Measurements from ENCODE around the gene CLEC3B. TPM values are rescaled to one million over a fixed set of nuclear protein-coding genes. Genes with fewer than 3 reads are reported as not detected.
A peak's percentile ranks its signal among the peaks of the same experiment; 100 is the strongest.

The CLEC3B gene
- total RNA-seq, 3 donors from 2014 or later = 14.7 to 24.0 (median 22.2) TPM

DNA sequence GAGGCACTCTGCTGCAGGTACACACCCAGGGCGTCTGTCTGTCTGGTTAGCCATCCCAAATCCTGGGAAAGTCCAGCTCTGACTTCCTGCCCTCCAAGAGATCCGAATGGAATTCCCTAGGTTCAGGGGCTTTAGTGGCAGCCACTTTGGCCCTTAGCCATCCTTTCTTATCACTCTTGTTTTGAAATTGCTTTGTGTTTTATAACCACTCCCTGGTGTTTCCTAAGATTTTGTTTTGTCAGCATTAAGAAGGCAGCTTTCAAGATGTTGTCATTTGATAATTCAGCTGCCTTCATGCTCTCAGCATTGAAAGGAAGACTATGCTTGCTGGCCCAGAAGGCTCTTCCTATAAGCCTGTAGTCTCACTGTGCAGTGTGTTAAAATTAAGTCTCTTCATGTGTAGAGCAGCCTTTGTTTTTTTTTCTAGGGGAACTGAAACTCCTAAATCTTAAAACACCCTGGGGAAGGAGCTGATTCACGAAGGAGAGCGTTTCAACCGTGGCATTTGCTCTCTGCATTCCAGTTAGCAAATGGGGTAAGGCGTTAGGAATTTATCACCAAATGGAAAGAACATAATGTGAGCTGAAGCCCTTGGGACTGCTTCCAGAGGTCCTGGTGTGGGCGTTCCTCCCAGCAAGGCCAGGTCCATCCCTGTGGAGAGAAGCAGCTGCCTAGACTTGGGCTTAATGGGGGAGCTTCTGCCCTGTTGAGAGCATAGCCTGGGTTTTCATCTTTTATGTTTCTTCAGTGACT is 14.2 kb upstream of the CLEC3B start:
- DNase-seq (peak in 1 of 3 donors; percentile 60), ATAC-seq (peak; percentile 66)

GRCh38 chr3:45012577-45012976 is 13.5 kb upstream of the CLEC3B start:
- ATAC-seq (no peak), DNase-seq (no peak)
- TF ChIP-seq, protein P1, sequence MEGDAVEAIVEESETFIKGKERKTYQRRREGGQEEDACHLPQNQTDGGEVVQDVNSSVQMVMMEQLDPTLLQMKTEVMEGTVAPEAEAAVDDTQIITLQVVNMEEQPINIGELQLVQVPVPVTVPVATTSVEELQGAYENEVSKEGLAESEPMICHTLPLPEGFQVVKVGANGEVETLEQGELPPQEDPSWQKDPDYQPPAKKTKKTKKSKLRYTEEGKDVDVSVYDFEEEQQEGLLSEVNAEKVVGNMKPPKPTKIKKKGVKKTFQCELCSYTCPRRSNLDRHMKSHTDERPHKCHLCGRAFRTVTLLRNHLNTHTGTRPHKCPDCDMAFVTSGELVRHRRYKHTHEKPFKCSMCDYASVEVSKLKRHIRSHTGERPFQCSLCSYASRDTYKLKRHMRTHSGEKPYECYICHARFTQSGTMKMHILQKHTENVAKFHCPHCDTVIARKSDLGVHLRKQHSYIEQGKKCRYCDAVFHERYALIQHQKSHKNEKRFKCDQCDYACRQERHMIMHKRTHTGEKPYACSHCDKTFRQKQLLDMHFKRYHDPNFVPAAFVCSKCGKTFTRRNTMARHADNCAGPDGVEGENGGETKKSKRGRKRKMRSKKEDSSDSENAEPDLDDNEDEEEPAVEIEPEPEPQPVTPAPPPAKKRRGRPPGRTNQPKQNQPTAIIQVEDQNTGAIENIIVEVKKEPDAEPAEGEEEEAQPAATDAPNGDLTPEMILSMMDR (IDR thresholded peaks at IDR 0.05) = no peak
- H3K4me1 ChIP-seq (ENCODE audit: low read depth) = no peaks in the 10 kb centered on the region
- intact Hi-C loops (cut with DNase I, micrococcal nuclease) = no loop called here
- H3K4me3 ChIP-seq = no peak overlapping the region
- H3K9me3 ChIP-seq = no peaks in the 10 kb centered on the region
- no peaks in the 10 kb centered on the region for H3K36me3 ChIP-seq (ENCODE audit: low read depth)

More for the DNA sequence above, 14.2 kb upstream of the CLEC3B start:
- Histone ChIP-seq H3K9me3 (no peaks in the 10 kb centered on the region), H3K4me3 (no peak overlapping the region), H3K36me3 (ENCODE audit: low read depth) (no peaks in the 10 kb centered on the region), H3K4me1 (ENCODE audit: low read depth) (no peaks in the 10 kb centered on the region)
- intact Hi-C loops (cut with DNase I, micrococcal nuclease) = no loop called here
- TF ChIP-seq, protein P1 (IDR thresholded peaks at IDR 0.05) = no peak

DNA sequence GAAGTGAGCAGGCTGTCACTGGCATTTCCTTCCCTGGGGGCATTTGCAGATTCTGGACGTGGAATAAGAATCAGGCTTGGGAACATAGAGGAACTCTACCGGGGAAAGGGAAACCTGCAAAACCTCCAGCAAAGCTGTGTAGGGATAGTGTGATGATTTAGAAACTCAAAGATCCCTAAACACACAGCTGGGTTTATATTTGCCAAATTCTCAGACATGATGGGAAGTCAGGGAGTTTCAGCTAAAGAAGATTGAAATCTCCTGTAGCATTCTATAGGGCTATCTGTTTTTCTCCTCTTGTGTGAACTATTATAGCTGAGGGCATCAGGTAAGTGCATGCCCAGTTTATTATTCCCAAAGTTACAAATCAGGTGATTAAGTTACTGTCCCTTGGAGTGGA is 9.2 kb upstream of the CLEC3B start:
- no peak for DNase-seq
- TF ChIP-seq, protein P1 (IDR thresholded peaks at IDR 0.05) = no peak
- Histone ChIP-seq H3K4me1 (ENCODE audit: low read depth) (no peaks in the 10 kb centered on the region), H3K9me3 (no peaks in the 10 kb centered on the region), H3K4me3 (no peak overlapping the region), H3K36me3 (ENCODE audit: low read depth) (no peaks in the 10 kb centered on the region)
- intact Hi-C loops (cut with DNase I, micrococcal nuclease) = no loop called here
- ATAC-seq = no peak

GRCh38 chr3:45017821-45018220 is 8.3 kb upstream of the CLEC3B start:
- Histone ChIP-seq H3K36me3 (ENCODE audit: low read depth) (no peaks in the 10 kb centered on the region), H3K4me1 (ENCODE audit: low read depth) (no peaks in the 10 kb centered on the region), H3K4me3 (no peak overlapping the region), H3K9me3 (no peaks in the 10 kb centered on the region)
- ATAC-seq (no peak), DNase-seq (no peak)
- TF ChIP-seq, protein P1 (IDR thresholded peaks at IDR 0.05) = no peak
- intact Hi-C loops (cut with DNase I, micrococcal nuclease) = no loop called here

DNA sequence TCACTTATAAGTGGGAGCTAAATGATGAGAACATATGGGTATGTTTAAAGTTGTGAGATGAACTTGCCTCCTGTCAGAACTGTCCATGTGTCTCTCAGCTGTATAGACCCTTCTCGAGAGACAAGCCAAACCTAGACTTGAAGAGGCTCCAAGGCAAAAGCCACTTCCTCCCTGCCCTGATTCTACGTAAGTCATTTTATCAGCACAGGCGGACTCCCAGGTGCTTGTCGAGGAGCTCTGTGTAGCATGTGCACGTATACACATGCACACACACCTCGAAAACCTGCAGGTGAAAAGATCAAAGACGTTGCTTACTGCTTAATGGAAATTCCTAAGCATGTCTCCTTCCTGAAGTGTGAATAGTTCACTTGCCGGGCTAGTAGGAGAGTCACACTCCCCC is 5.6 kb upstream of the CLEC3B start:
- no peaks in the 10 kb centered on the region for H3K9me3 ChIP-seq
- DNase-seq (no peak), ATAC-seq (peak; percentile 6)
- intact Hi-C loops (cut with DNase I, micrococcal nuclease) = no loop called here
- no peaks in the 10 kb centered on the region for H3K4me1 ChIP-seq (ENCODE audit: low read depth)
- H3K36me3 ChIP-seq (ENCODE audit: low read depth) = no peaks in the 10 kb centered on the region
- TF ChIP-seq, protein P1 (IDR thresholded peaks at IDR 0.05) = no peak
- no peak overlapping the region for H3K4me3 ChIP-seq

Data from mucosa of descending colon (tissue), 3 donors.